CD4-positive, alpha-beta T cell treated with Interferon alpha-2 for 1 hour (primary cell): ENCODE data around the gene NRIP1.

Experiments used
- DNase-seq, 2 donors: peaks; one replicate each; pipeline ENCODE4 v3.0.0-alpha.2; 2020 to 2022

Gene NRIP1

GRCh38 chr21:15005391-15005790, 59.4 kb downstream of the NRIP1 start:
- DNase-seq = peak in 1 of 2 donors; percentile 13

GRCh38 chr21:15004721-15005370, 60.0 kb downstream of the NRIP1 start:
- DNase-seq = no peak

DNA sequence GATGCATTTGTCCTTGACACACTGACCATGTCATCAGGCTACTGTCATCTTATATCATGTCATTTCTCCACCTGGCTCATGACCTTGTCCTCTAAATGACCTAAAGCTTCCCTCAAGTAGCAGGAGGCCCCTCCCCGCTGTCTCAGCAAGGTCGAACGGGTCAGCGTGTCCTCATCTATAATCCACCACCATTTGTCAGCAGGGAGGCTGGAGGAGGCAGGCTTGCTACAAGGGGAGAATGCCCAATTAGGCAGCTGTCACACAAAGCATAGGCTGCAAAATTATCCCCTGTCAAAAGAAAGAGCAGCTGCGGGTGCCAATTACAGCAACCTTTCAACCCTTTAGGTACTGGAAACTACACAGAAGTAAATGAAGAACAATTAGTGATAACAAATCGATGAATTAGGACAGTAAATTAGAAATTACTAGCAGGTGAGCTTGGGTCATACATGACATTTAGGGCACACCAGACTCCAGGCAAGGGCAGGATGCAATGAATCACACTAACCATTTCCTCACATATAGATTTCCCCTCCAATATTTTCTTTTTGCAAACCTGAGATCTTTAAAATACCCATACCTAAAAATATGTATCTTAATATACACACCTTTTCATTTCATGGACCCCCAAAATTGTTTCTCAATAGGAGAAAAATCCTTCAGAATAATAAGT, 61.2 kb downstream of the NRIP1 start:
- no peak for DNase-seq

DNA sequence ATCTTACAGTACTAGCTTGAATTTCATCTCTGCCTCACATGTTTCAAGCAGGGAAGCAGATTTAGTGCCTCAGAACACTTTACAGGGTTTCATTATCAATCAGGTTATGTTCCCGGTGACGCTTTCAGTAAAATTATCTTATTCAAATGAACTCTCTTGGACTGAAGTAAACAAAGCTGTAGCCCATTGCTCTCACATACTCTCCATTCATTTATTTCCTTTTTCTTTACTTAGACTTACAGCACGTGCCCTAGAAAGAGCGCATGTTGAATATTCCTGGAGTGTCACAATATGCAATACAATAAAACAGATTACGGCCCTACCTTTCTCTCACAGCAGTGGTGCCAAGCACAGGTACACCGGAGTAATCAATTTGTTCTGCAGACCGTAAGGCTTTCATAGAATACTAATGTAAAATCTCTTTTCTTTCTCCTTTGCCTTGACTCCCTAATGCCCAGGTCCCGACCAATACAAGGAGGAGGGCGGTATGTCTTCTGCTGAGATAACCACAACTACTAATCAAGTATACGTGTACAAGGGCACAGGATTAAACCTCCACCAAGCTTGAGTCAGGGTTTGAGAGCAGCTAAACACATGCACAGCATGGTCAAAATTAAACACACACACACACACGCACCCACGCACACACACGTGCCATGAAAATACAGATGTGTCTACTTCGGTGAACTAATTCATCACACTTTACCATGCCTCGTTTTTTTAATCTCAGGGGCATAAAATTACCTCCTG, 62.8 kb downstream of the NRIP1 start:
- no peak for DNase-seq

DNA sequence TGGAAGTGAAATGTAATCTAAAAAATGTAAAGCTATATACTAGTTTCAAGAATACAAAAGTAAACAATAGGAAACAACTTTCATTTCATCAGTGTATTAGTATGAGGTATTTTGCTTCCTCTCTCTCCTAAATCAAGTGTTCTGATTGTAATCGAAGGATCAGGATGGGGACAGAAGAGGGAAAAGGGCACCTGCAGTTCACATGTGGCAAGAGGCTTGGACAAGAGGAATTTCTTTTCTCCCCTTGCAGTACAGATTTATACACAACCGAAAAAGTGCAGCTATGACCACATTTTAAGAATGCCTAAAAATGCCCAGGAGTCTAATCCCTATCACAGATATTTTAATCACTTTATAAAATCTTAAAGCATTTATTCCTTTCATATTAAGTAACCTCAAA, 63.7 kb downstream of the NRIP1 start:
- no peak for DNase-seq

DNA sequence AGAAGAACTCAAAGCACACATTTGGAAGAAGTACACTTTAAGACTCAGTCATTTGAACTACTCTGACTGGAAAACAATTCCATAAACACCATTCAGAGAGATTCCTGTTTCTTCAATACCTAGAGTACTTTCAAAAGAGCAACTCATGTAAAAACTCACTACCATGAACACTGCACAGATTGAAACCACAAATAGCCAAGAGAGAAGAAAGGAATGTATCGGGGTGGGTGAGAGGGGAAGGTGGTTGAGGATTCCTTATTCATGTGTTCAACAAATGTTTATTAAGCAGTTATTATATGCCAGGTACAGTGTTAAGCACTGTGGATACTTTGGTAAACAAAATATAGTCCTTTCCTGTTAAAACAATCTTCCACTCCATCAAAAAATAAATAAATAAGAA, 64.7 kb downstream of the NRIP1 start:
- no peak for DNase-seq

DNA sequence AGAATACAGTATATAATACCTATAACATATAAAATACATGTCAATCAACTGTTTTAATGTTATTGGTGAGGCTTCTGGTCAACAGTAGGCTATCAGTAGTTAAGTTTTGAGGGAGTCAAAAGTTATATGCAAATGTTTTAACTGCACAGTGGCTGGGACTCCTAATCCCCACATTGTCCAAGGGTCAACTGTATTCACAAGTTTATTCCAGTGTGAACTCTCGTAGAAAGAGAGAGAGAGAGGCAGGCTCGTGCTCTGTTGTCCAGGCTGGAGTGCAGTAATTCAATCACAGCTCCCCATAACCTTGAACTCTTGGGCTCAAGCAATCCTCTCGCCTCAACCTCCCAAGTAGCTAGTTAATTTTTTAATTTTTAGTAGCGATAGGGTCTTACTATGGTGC, 66.0 kb downstream of the NRIP1 start:
- no peak for DNase-seq

GRCh38 chr21:14998336-14998735, 66.5 kb downstream of the NRIP1 start:
- DNase-seq = no peak

DNA sequence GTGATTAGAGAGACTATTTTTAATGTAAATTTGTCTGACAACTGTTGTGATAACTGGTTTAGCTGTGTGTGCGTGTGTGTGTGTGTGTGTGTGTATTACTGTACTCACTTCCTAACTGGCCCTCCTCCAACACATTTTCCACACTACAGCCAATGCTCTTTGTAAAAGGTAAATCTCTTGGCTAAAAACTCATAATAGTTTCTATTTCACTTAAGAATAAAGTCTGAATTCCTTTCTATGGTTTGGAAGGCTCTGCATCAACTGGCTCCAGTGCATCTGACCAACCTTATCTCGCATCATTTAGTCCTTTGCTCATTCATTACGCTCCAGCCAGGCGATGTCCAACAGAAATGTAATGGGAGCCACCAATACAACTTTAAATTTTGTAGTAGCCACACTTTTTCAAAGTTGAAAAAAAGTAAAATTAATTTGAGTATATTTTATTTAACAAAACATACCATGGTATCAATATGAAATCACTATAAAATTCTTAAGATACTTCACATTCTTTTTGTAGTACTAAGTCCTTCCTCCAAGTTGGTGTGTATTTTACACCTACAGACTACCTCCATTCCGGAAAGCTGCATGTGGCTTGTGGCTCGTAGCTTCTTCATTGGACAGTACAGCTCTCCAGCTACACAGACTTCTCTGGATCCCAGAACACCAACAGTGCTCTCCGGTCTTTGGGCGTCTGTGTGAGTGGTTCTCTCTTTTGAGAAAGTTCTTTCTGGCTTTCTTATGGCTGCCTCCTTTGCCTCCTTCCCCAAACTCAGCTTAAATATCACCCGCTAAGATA, 68.9 kb downstream of the NRIP1 start:
- no peak for DNase-seq

- DNase-seq = no peak
Observed at GRCh38 chr21:14995226-14995625, 69.6 kb downstream of the NRIP1 start.

DNA sequence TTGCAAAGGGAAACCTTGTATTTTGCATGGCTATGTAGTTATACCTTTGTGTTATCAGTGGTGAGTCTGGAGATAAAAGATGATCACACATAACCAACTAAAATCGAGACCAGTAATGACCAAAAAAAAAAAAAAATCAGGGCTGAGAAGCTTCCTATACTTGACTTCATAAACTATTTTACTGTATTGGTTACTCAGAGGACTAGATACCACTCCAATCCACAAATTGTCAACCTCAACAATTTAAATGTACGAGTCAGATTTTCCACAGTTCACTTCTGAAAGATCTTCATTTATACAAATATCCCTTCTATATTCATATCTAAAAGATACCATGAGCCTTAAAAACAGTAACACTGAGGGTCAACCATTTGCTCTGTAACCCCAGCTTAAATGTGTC, 71.7 kb downstream of the NRIP1 start:
- no peak for DNase-seq

DNA sequence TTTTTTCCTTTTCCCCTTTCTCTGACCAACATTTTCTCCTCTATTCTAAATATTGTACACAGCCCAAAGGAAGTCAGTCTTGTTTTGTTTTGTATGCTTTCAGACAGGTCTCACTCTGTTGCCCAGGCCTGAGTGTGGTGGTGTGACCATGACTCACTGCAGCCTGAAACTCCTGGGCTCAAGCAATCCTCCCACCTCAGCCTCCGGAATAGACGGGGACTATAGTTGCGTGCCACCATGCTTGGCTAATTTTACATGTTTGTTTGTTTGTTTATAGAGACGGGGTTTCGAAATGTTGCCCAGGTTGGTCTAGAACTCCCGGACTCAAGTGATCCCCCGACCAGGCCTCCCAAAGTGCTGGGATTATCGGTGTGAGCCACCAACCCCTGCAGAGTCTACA, 72.8 kb downstream of the NRIP1 start:
- DNase-seq = no peak

DNA sequence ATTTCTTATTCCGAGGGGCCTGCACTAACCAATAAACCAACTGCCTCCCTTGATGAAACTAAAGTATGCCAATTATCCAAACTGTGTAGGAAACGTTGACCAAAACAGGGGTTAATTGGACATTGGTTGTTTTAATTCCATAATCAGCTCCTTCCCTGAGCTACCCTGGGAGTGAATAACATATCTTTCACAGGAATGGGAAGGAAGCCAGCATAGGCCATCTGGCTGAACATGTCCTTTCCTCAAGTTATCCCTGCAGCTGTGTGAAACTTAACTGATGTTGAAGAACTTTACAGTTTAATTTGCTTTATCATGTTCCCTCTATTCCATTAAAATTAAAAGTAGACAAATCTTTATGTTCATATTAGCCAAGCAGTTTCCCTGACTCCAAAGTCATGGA, 75.4 kb downstream of the NRIP1 start:
- no peak for DNase-seq

DNA sequence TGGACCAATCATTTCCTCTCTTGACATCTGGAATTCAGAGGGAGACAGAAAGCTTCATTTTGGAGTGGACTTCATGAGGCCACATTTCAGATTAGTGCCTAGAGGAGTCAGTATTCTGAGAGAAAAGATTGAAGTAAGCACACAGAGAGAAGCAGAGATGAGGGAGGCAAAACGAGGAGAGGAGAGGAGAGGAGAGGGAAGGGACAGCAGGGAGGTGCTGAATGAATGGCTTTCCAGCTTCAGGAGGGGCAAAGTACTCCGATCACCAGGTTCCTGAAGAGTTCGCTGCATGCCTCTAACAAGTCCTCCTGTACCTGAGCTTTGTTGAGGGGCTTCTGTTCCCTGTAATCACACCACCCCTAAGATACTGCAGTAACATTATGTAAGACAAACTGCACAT, 76.0 kb downstream of the NRIP1 start:
- DNase-seq = no peak

- no peak for DNase-seq
Observed at GRCh38 chr21:14987370-14988170, 77.2 kb downstream of the NRIP1 start.

DNA sequence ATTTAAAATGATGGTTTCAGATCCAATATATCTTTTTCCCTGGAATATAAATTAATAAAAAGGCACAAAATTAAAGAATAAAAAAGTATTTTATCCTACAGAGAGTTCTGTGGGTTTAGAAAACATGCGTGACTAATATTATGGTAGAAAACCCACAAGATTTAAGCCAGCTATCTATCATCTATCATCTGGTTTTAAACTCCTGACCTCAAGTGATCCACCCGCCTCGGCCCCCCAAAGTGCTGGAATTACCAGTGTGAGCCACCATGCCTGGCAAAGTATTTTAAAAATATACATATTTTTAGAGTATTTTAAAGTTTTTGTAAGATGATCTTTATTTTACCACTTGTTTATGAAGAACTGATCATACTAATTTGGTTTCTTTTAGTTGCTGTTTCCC, 79.5 kb downstream of the NRIP1 start:
- DNase-seq = no peak

DNA sequence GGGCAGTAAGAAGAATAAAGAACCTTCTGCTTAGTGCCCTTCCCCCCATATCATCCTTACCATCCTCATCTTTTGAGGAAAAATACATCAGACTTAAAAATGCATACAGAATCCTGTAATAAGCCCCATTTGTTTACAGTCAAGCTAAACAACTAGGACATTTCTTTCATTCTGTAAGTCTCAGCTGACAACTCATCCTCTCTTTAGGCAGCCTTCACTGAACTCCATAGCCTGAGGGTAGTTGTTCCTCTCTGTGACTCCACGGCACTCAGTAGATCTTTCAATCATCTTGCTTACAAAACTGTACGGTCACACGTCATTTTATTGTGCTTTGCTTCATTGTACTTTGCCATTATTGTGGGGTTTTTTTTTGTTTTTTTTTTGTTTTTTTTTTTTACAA, 82.5 kb downstream of the NRIP1 start:
- no peak for DNase-seq

- DNase-seq = no peak
Observed at GRCh38 chr21:14981246-14981645, 83.6 kb downstream of the NRIP1 start.

DNA sequence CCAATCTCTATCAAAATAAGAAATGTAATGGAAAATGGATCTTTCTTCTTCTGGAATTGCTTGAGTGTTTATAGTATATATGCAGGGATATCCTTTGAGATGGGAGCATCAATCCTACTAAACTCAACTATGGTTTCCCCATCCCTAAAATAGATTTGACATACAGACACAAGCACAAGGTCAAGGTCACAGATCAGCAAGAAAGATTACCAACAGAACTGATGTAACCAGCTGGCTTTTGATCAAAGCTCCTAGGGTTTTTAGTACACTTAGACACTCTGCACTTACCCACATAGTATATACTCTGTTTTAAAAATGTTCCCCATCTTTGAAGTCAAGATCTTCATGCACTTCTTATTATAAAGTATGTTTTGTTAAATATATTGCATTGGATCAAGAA, 85.5 kb downstream of the NRIP1 start:
- DNase-seq = no peak

DNA sequence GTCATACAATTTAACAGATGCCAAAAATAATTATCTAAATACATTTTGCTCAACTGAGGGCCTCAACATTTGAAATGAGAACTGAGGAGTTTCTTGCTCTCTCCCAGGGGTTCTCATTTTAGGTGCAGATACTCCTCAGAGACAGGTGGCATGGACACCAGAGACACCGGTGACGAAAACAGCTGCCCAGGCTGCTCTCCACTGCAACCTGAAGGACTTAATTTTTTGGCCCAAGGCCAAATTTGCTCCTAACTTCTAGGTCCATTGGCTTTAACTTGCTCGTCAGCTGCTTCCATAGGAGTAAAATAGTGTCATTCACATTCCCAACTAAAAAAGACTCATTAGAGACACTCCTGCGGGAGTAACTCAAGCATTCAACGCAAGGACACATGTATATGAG, 87.0 kb downstream of the NRIP1 start:
- no peak for DNase-seq

GRCh38 chr21:14975136-14975919, 89.5 kb downstream of the NRIP1 start:
- DNase-seq = no peak

DNA sequence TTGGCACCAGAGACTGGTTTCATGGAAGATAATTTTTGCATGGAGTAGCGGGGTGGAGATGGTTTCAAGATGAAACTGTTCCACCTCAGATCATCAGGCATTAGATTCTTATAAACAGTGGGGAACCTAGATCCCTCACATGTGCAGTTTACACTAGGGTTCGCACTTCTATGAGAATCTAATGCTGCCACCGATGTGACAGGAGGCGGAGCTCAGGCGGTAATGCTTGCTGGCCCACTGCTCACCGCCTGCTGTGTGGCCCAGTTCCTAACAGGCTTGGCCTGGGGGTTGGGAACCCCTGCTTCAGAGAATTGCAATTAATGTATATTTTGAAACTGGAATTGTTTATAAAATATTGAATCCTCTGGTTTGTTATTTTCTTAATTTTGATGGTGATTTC, 92.1 kb downstream of the NRIP1 start:
- no peak for DNase-seq
